DOHH2 (cell line): Measurements from ENCODE around the gene TOR2A.

ENCODE experiments used
- EZH2phosphoT487 ChIP-seq: fragments of 200-600 bp; sonication (generic); IDR thresholded peaks from 2 replicates; pipeline ENCODE4 v1.6.1; 2017; ENCODE audit warnings: borderline replicate concordance, mild to moderate bottlenecking, antibody characterized with exemption, low read length, moderate library complexity, mixed read lengths
- TF ChIP-seq, protein P1 (sequence below): fragments of 200-600 bp; sonication (generic); IDR thresholded peaks from one replicate; pipeline ENCODE4 v1.5.1; 2014; ENCODE audit warnings: antibody characterized with exemption, mild to moderate bottlenecking, low read depth, low read length; ENCODE audit not compliant: poor library complexity, severe bottlenecking

DNA sequence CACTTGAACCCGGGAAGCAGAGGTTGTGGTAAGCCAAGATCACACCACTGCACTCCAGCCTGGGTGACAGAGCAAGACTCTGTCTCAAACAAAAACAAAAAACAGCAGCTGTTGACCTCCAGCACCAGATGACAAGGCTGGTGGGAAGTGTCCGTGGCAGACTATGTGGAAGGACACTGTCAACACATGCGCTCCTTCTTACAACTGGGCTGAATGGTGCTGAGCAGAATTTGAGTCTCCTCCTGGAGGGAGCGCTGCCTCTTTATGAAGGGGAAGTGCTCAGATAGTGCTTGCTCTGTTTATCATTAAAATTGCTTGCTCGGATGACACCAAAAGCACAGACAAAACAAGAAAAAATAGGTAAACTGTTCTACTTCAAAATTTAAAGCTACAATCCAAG is 37.5 kb downstream of the TOR2A start:
- TF ChIP-seq, protein P1, sequence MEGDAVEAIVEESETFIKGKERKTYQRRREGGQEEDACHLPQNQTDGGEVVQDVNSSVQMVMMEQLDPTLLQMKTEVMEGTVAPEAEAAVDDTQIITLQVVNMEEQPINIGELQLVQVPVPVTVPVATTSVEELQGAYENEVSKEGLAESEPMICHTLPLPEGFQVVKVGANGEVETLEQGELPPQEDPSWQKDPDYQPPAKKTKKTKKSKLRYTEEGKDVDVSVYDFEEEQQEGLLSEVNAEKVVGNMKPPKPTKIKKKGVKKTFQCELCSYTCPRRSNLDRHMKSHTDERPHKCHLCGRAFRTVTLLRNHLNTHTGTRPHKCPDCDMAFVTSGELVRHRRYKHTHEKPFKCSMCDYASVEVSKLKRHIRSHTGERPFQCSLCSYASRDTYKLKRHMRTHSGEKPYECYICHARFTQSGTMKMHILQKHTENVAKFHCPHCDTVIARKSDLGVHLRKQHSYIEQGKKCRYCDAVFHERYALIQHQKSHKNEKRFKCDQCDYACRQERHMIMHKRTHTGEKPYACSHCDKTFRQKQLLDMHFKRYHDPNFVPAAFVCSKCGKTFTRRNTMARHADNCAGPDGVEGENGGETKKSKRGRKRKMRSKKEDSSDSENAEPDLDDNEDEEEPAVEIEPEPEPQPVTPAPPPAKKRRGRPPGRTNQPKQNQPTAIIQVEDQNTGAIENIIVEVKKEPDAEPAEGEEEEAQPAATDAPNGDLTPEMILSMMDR: no peak
- TF ChIP-seq EZH2phosphoT487: no peak
